ENCODE results near the gene TYW1B.
"Not testable (repeated sequence)": the region's sequence is repeated elsewhere in the genome, so short reads cannot be mapped to it uniquely, and the experiment has no call there.

The TYW1B gene, protein sequence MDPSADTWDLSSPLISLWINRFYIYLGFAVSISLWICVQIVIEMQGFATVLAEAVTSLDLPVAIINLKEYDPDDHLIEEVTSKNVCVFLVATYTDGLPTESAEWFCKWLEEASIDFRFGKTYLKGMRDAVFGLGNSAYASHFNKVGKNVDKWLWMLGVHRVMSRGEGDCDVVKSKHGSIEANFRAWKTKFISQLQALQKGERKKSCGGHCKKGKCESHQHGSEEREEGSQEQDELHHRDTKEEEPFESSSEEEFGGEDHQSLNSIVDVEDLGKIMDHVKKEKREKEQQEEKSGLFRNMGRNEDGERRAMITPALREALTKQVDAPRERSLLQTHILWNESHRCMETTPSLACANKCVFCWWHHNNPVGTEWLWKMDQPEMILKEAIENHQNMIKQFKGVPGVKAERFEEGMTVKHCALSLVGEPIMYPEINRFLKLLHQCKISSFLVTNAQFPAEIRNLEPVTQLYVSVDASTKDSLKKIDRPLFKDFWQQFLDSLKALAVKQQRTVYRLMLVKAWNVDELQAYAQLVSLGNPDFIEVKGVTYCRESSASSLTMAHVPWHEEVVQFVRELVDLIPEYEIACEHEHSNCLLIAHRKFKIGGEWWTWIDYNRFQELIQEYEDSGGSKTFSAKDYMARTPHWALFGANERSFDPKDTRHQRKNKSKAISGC

DNA sequence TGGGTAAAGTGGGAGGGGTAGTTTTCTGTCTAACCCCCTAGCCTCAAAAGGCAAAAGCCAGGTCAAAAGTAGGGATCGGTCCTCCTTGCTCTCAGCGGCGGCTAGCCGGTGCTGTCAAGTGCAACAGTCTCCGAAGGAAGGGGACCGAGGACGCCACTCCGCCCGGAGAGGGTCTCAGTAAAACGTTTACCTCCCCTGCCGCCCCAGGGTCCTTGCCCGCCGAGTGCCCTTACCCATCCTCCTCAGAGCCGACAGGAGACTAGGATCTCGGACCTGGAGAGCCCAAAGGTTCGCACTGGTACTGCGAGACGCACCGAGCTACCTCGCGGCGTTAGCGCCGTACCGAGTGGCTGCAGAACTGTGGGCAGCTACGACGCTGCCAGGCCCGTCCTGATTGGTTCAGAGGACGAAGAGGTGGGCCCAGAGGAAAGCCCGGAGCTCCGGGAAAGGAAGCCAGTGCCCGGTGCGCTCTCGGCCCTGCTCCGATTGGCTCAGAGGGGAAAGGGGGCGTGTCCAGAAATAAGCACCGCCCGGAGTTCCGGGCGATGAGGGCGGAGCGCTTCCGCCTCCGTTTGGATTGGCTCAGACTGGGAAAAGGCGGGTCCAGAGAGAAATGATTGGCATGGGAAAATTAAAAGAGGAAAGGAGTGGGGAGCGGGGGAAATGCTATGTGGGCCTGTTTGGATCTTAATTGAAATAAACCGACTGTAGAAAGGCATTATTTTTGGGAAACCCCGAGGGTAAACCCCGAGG lies at the start of gene TYW1B:
TSS of gene TYW1B (minus strand) at position 362 of the 753 bp plus-strand sequence. CDS start at position 237, 125 bp downstream.
- FAIRE-seq = peak; percentile 21

DNA sequence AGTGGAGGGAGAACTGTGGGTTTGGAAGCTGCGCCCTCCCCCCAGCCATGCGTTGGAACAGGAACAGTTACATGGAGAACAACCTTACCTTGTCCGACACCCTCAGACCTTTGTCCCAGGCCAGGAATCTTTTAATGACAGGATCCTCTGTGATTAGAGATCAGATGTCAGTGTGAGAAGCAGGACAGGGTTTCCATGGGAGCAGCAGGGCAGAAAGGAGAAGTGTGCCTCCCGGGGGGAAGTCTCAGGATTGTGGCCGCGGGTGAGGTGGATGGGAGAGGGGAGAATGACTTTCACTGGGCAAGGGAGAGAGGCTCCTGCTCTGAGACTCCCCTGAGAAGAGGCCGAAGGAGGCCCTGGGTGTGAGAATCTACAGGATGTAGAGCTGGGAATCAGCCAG lies 39.6 kb upstream of the TYW1B start:
- not testable (repeated sequence) for FAIRE-seq

DNA sequence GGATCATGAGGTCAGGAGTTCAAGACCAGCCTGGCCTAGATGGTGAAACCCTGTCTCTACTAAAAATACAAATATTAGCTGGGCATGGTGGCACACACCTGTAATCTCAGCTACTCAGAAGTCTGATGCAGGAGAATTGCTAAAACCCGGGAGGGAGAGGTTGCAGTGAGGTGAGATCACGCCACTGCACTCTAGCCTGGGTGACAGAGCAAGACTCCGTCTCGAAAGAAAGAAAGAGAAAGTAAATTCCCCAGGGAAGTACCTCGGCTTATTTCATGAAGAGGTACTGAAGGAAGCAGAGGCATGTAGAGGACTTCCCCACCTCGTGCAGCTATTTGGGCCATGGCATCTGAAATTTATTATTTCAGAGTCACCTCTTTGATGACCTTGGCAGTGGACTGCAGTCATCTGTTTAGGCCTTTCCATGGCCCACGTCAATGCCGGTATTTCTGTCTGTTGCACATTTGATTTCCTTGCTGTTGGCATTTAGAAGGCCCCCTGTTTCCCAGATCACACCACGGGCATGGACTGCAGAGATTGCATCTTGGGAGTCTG lies 30.9 kb upstream of the TYW1B start:
- not testable (repeated sequence) for FAIRE-seq

DNA sequence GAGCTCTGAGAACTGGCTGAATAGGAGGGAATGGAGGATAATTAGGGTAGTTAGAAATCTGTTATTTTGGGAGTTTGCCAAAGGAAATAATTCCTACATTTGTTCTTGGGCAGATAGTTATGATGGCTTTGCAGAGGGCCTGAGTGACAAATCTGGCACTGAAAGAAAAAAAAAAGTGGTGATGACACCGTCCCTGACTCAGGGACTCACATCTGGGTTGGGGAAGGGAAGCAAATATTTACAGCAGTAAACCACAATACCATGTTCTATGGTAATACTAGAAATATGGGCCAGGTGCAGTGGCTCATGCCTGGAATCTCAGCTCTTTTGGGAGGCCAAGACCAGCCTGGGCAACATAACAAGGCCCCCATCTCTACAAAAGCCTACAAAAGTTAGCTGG lies 29.9 kb upstream of the TYW1B start:
- FAIRE-seq = not testable (repeated sequence)

- not testable (repeated sequence) for FAIRE-seq
Observed at GRCh38 chr7:72855261-72855660, 27.3 kb upstream of the TYW1B start.

GRCh38 chr7:72852937-72853336 lies 24.9 kb upstream of the TYW1B start:
- FAIRE-seq = not testable (repeated sequence)

DNA sequence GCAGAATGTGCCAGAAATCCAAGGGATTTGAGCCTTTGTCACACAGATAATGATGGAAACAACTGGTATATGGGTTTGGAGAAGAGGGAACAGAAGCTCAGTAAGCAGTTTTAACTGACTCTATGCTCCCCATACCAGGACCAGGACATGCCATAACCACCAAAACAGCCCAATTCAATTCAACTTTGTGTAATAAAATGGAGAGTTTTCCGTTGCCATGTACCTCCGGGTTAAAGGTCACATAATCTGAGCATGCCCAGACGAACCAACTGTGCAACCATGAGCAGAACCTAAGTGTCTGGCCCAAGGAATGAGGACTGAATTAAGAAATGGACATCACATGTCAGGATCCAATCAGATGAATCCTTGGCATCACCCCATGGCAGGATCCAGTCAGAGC lies 22.7 kb upstream of the TYW1B start:
- not testable (repeated sequence) for FAIRE-seq

DNA sequence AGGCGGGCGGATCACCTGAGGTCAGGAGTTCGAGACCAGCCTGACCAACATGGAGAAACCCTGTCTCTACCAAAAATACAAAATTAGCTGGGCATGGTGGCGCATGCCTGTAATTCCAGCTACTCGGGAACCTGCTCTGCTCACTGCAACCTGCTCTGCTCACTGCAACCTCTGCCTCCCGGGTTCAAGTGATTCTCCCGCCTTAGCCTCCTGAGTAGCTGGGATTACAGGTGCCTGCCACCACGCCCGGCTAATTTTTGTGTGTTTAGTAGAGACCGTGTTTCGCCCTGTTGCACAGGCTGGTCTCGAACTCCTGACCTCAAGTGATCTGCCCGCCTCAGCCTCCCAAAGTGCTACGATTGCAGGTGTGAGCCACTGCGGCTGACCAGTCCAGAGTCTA lies 16.1 kb upstream of the TYW1B start:
- not testable (repeated sequence) for FAIRE-seq

- FAIRE-seq = not testable (repeated sequence)
Observed at GRCh38 chr7:72843166-72843565, 15.2 kb upstream of the TYW1B start.

GRCh38 chr7:72840966-72841511 lies 13.0 kb upstream of the TYW1B start:
- FAIRE-seq = not testable (repeated sequence)

DNA sequence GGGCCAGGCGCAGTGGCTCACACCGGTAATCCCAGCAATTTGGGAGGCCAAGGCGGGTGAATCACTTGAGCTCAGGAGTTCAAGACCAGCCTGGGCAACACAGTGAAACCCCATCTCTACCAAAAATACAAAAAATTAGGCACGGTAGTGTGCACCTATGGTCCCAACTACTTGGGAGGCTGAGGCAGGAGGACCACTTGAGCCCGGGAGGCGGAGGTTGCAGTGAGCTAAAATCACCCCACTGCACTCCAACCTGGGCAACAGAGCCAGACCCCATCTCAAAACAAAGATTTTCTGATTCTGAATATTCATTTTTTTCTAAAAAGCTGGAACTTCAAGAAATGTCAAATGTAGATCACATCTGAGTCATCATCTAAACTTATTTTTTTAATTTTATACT lies 10.3 kb upstream of the TYW1B start:
- FAIRE-seq = not testable (repeated sequence)

- not testable (repeated sequence) for FAIRE-seq
Observed at GRCh38 chr7:72837291-72837690, 9.3 kb upstream of the TYW1B start.

GRCh38 chr7:72830567-72830966 lies 2.6 kb upstream of the TYW1B start:
- FAIRE-seq = not testable (repeated sequence)

DNA sequence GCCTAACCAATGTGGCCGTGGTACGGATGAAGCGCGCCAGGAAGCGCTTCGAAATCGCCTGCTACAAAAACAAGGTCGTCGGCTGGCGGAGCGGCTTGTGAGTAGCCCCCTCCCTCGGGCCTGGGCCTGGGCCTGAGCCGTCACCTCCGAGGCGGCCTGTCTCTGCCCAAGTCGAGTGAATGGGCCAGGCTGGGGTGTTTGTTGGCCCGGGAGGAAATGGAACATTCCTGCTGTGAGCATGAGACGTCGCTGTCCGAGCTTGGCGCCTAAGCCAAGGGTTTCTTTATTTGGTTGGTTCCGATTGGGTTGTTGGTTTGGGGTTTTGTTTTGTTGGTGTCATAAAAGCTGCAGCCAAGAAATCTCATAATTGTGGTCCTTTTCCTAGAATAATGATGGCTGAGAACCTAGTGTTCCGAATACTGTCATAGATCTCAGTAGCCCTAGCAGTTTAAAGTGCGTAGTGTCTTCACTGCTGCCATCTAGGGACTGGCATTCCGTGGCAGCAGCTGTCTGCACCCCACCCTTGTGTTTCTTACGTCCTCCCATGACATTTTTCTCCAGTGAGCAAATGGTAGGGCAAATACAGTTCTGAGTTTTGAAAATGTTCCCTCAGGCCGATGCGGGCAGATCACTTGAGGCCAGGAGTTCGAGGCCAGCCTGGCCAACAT lies 1.8 kb upstream of the TYW1B start:
- peak; percentile 65 for FAIRE-seq

DNA sequence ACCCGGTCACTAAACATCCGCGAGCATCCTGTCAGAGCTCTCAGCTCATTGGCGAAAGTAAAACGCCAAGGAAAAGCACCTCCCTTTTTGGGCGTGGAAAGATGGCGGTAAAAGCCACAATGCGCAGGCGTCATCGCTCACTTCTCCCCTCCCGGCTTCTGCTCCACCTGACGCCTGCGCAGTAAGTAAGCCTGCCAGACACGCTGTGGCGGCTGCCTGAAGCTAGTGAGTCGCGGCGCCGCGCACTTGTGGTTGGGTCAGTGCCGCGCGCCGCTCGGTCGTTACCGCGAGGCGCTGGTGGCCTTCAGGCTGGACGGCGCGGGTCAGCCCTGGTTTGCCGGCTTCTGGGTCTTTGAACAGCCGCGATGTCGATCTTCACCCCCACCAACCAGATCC lies 1.3 kb upstream of the TYW1B start:
- peak; percentile 75 for FAIRE-seq

GRCh38 chr7:72823765-72824732 lies 4.0 kb downstream of the TYW1B start:
- FAIRE-seq = peak; percentile 97

DNA sequence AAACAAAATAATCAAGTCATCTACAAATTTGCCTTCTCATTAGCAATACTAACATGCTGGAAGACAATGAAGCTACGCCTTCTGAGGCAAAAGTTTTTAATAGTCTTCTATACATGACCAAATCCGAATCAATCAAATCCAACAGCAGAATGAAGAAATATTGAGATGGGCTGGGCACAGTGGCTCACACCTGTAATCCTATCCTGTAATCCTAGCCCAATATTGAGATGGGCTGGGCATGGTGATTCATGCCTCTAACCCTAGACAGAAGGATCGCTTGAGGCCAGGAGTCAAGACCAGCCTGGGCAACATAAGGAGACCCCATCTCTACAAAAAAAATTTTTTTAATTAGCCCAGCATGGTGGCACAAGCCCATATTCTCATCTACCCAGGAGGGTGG lies 5.5 kb downstream of the TYW1B start:
- not testable (repeated sequence) for FAIRE-seq

DNA sequence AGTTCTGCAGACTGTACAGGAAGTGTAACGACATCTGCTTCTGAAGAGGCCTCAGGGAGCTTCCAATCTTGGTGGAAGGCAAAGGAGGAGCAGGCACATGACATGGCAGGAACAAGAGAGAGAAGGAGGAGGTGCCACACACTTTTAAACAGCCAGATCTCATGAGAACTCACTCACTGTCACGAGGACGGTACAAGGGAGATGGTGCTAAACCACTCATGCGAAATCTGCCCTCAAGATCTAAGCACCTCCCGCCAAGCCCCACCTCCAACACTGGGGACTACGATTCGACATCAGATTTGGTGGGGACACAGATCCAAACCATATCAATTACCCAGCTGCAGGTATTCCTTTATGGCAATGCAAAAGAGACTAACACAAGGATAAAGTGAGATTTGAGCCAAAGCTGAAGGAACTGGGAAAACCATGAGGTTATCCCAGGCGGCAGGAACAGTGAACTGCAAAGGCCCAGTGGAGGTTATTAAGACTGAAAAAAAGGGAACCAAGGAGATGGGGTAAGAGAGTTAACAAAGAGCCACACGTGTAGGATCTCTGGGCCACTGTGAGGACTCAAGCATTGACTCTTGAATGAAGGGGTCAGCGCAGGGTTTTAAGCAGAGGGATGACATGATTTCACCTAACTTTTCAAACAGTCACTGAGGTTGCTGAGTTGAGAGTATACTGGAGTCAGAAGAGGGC lies 9.2 kb downstream of the TYW1B start:
- not testable (repeated sequence) for FAIRE-seq

GRCh38 chr7:72817661-72818060 lies 10.3 kb downstream of the TYW1B start:
- not testable (repeated sequence) for FAIRE-seq
